Thyroid gland (tissue), 4 donors: ENCODE results near the gene RBM4B. TPM values are rescaled to one million over a fixed set of nuclear protein-coding genes. Genes with fewer than 3 reads are reported as not detected.

ENCODE experiments used
- DNase-seq, 2 donors: peaks; one replicate each; pipeline ENCODE4 v3.0.0-alpha.2; 2019
- H3K27ac ChIP-seq, 3 donors: fragments of 200-600 bp; sonication (generic); 1 replicate in 2 of 3; 2 replicates in 1 of 3; pipeline ENCODE4 v1.5.1; 2016 to 2019; ENCODE audit warnings: mild to moderate bottlenecking in 1 of 3, moderate library complexity in 1 of 3
- H3K27me3 ChIP-seq: fragments of 200-600 bp; sonication (generic); one replicate; pipeline ENCODE4 v1.5.1; 2019
- H3K36me3 ChIP-seq, 2 donors: fragments of 200-600 bp; sonication (generic); one replicate each; pipeline ENCODE4 v1.5.1; 2016 to 2019
- H3K4me1 ChIP-seq, 2 donors: fragments of 200-600 bp; sonication (generic); one replicate each; pipeline ENCODE4 v1.5.1; 2017 to 2019
- H3K4me3 ChIP-seq, 3 donors: fragments of 200-600 bp; sonication (generic); replicated peaks in 1 of 3; 1 replicate in 2 of 3; 2 replicates in 1 of 3; pipeline ENCODE4 v1.5.1; 2016; ENCODE audit warnings: mild to moderate bottlenecking in 1 of 3
- H3K9me3 ChIP-seq: fragments of 200-600 bp; sonication (generic); one replicate; pipeline ENCODE4 v1.5.1; 2017
- CTCF ChIP-seq, 6 experiments: fragments of 200-600 bp in 3 of 6; fragments of 450-650 bp in 3 of 6; sonication (generic) in 3 of 6; IDR thresholded peaks; one replicate each; pipeline ENCODE4 v1.5.1; 2016 to 2019; ENCODE audit warnings: antibody characterized with exemption in 6 of 6, mild to moderate bottlenecking in 2 of 6, inconsistent platforms in 1 of 6, moderate library complexity in 1 of 6
- POLR2A ChIP-seq, 2 donors: fragments of 450-650 bp; IDR thresholded peaks; one replicate each; pipeline ENCODE4 v1.6.1; 2017; ENCODE audit warnings: antibody characterized with exemption in 2 of 2, mild to moderate bottlenecking in 2 of 2, moderate library complexity in 1 of 2
- WGBS, 2 donors: methylation state at CpG; one replicate each; pipeline ENCODE4 v1.1.5; 2017; 5-methylcytosine and 5-hydroxymethylcytosine counted together
- intact Hi-C: fragments of 100-400 bp; cut with DNase I; formaldehyde crosslinking; loops from one replicate; pipeline ENCODE4 v1.15.1; 2023
- total RNA-seq, 4 donors: library from RNA; depleted of rRNA; stranded (reverse); fragments of >200 nt; gene quantifications; one replicate each; pipeline ENCODE4 v1.2.3, GENCODE V29; 2016

The RBM4B gene
- total RNA-seq, 4 donors from 2014 or later = 16.6 to 24.7 (median 24.2) TPM

GRCh38 chr11:66674964-66675602 is 2.6 kb downstream of the RBM4B start:
- DNase-seq = no peak
- H3K27ac ChIP-seq = no peak overlapping the region
- WGBS, 2 donors = 34 to 44% methylated on average over 2 of the region's 2 CpGs
- H3K36me3 ChIP-seq = no peaks in the 10 kb centered on the region
- TF ChIP-seq CTCF (IDR thresholded peaks at IDR 0.05) = no peak
- TF ChIP-seq POLR2A (IDR thresholded peaks at IDR 0.05) = no peak
- no peaks in the 10 kb centered on the region for H3K9me3 ChIP-seq
- H3K4me1 ChIP-seq = peaks cover 23 to 38% of the 10 kb centered on the region in 2 donors
- intact Hi-C loops = loop anchor here (5.0 kb wide), 2 partner anchors 38 to 268 kb away; partner anchors contain the start of gene RBM4
- no peak overlapping the region for H3K4me3 ChIP-seq
- no peaks in the 10 kb centered on the region for H3K27me3 ChIP-seq

- DNase-seq = no peak
- intact Hi-C loops = no loop called here
- Histone ChIP-seq H3K36me3 (peaks cover 0 to 4% of the 10 kb centered on the region in 2 donors), H3K9me3 (no peaks in the 10 kb centered on the region), H3K27ac (no peak overlapping the region), H3K27me3 (no peaks in the 10 kb centered on the region), H3K4me1 (peaks cover 11 to 29% of the 10 kb centered on the region in 2 donors), H3K4me3 (no peak overlapping the region)
- 84 to 88% methylated on average over 5 of the region's 5 CpGs for WGBS, 2 donors
- TF ChIP-seq CTCF (IDR thresholded peaks at IDR 0.05) = no peak
- no peak for TF ChIP-seq POLR2A (IDR thresholded peaks at IDR 0.05)
These were observed 6.9 kb downstream of the RBM4B start for GRCh38 chr11:66670816-66671215.

- 92 to 94% methylated on average over 11 of the region's 11 CpGs for WGBS, 2 donors
These were observed 12.3 kb downstream of the RBM4B start for GRCh38 chr11:66665369-66665768.

GRCh38 chr11:66663741-66664296 is 13.9 kb downstream of the RBM4B start:
- no peaks in the 10 kb centered on the region for H3K4me1 ChIP-seq
- H3K9me3 ChIP-seq = no peaks in the 10 kb centered on the region
- H3K36me3 ChIP-seq = peaks cover 0 to 12% of the 10 kb centered on the region in 2 donors
- DNase-seq = no peak
- H3K4me3 ChIP-seq = no peak overlapping the region
- WGBS, 2 donors = 92 to 96% methylated on average over 1 of the region's 1 CpG
- intact Hi-C loops = no loop called here
- H3K27ac ChIP-seq = no peak overlapping the region
- no peaks in the 10 kb centered on the region for H3K27me3 ChIP-seq
- TF ChIP-seq CTCF (IDR thresholded peaks at IDR 0.05) (no peak), POLR2A (IDR thresholded peaks at IDR 0.05) (no peak)

More at GRCh38 chr11:66665369-66665768, 12.3 kb downstream of the RBM4B start:
- Histone ChIP-seq H3K9me3 (no peaks in the 10 kb centered on the region), H3K27me3 (no peaks in the 10 kb centered on the region), H3K4me3 (no peak overlapping the region), H3K36me3 (peaks cover 0 to 12% of the 10 kb centered on the region in 2 donors), H3K27ac (no peak overlapping the region), H3K4me1 (no peaks in the 10 kb centered on the region)
- TF ChIP-seq POLR2A (IDR thresholded peaks at IDR 0.05) (no peak), CTCF (IDR thresholded peaks at IDR 0.05) (no peak)
- no peak for DNase-seq
- intact Hi-C loops = no loop called here

- intact Hi-C loops = no loop called here
- Histone ChIP-seq H3K4me1 (no peaks in the 10 kb centered on the region), H3K9me3 (no peaks in the 10 kb centered on the region), H3K36me3 (peaks cover 8 to 15% of the 10 kb centered on the region in 2 donors), H3K27me3 (no peaks in the 10 kb centered on the region), H3K27ac (no peak overlapping the region), H3K4me3 (no peak overlapping the region)
- DNase-seq = no peak
- 81 to 82% methylated on average over 2 of the region's 2 CpGs for WGBS, 2 donors
- TF ChIP-seq CTCF (IDR thresholded peaks at IDR 0.05) (no peak), POLR2A (IDR thresholded peaks at IDR 0.05) (no peak)
These were observed 17.9 kb downstream of the RBM4B start for GRCh38 chr11:66659763-66660162.
